HepG2 (cell line): ENCODE data around the gene ZNF79. TPM values are rescaled to one million over a fixed set of nuclear protein-coding genes. Genes with fewer than 3 reads are reported as not detected.

Source experiments
- ATM ChIP-seq: fragments of 450-650 bp; IDR thresholded peaks from 2 replicates; pipeline ENCODE4 v1.7.1; 2017; ENCODE audit warnings: mild to moderate bottlenecking, borderline replicate concordance
- ETV6 ChIP-seq: sonication (generic); formaldehyde crosslinking; conservative IDR thresholded peaks from 2 replicates; pipeline ENCODE4 v1.4.0; 2020; ENCODE audit warnings: missing genetic modification reagents
- FOXO4 ChIP-seq: sonication (generic); formaldehyde crosslinking; conservative IDR thresholded peaks from 2 replicates; pipeline ENCODE4 v1.8.1; 2023; ENCODE audit warnings: missing genetic modification reagents
- HOXA5 ChIP-seq: sonication (generic); formaldehyde crosslinking; IDR thresholded peaks from 2 replicates; pipeline ENCODE4 v1.4.0; 2020; ENCODE audit warnings: missing genetic modification reagents
- ISX ChIP-seq: sonication (generic); formaldehyde crosslinking; conservative IDR thresholded peaks from 2 replicates; pipeline ENCODE4 v1.5.0; 2020; ENCODE audit warnings: missing genetic modification reagents
- KLF16 ChIP-seq, 2 experiments: sonication (generic) in 1 of 2; formaldehyde crosslinking in 1 of 2; IDR thresholded peaks; 2 replicates each; pipeline versions ENCODE4 v1.6.1 to v1.8.0; 2016 to 2023; ENCODE audit warnings: missing genetic modification reagents in 2 of 2, missing compliant biosample characterization in 1 of 2
- MATR3 ChIP-seq: sonication (generic); formaldehyde crosslinking; IDR thresholded peaks from 2 replicates; pipeline ENCODE4 v1.4.0; 2020; ENCODE audit warnings: missing genetic modification reagents
- RFXANK ChIP-seq: IDR thresholded peaks from 2 replicates; pipeline ENCODE4 v1.6.1; 2016
- RORA ChIP-seq: sonication (generic); formaldehyde crosslinking; IDR thresholded peaks from 2 replicates; pipeline ENCODE4 v1.5.0; 2020; ENCODE audit warnings: mild to moderate bottlenecking, missing genetic modification reagents, moderate library complexity
- SAP130 ChIP-seq: IDR thresholded peaks from 2 replicates; pipeline ENCODE4 v1.6.1; 2016; ENCODE audit warnings: low read depth
- ZBTB25 ChIP-seq: IDR thresholded peaks from 2 replicates; pipeline ENCODE4 v1.6.1; 2018; ENCODE audit warnings: missing genetic modification reagents
- ZBTB38 ChIP-seq: sonication (generic); formaldehyde crosslinking; IDR thresholded peaks from 2 replicates; pipeline ENCODE4 v1.5.1; 2020; ENCODE audit warnings: mild to moderate bottlenecking, missing genetic modification reagents
- ZFP36L2 ChIP-seq: sonication (generic); formaldehyde crosslinking; IDR thresholded peaks from 2 replicates; pipeline ENCODE4 v1.4.0; 2020; ENCODE audit warnings: missing genetic modification reagents
- ZFYVE20 ChIP-seq: sonication (generic); formaldehyde crosslinking; IDR thresholded peaks from 2 replicates; pipeline ENCODE4 v1.8.0; 2023; ENCODE audit warnings: low read depth, mild to moderate bottlenecking, moderate library complexity, missing genetic modification reagents, borderline replicate concordance
- ZKSCAN1 ChIP-seq: fragments of 150-350 bp; IDR thresholded peaks from 2 replicates; pipeline ENCODE4 v1.6.1; 2014; ENCODE audit warnings: low read length
- ZNF124 ChIP-seq: sonication (generic); formaldehyde crosslinking; IDR thresholded peaks from 2 replicates; pipeline ENCODE4 v1.4.0; 2020; ENCODE audit warnings: missing genetic modification reagents
- ZNF547 ChIP-seq: sonication (generic); formaldehyde crosslinking; IDR thresholded peaks from 2 replicates; pipeline ENCODE4 v1.5.1; 2020; ENCODE audit warnings: mild to moderate bottlenecking, missing genetic modification reagents
- ZNF7 ChIP-seq: IDR thresholded peaks from 2 replicates; pipeline ENCODE4 v1.6.1; 2016; ENCODE audit warnings: missing biosample characterization, missing genetic modification reagents
- ZNF766 ChIP-seq: sonication (generic); formaldehyde crosslinking; IDR thresholded peaks from 2 replicates; pipeline ENCODE4 v1.5.0; 2020; ENCODE audit warnings: missing genetic modification reagents, borderline replicate concordance
- ZNF772 ChIP-seq: sonication (generic); formaldehyde crosslinking; IDR thresholded peaks from 2 replicates; pipeline ENCODE4 v1.5.0; 2020; ENCODE audit warnings: mild to moderate bottlenecking, missing genetic modification reagents
- ZZZ3 ChIP-seq: sonication (generic); formaldehyde crosslinking; IDR thresholded peaks from 2 replicates; pipeline ENCODE4 v1.4.0; 2020; ENCODE audit warnings: missing genetic modification reagents, mild to moderate bottlenecking, borderline replicate concordance
- polyA plus RNA-seq, 8 experiments: library from polyadenylated mRNA; depleted of rRNA in 3 of 8; stranded (reverse) in 7 of 8; unstranded in 1 of 8; fragments of >200 nt; fragmentation: Illumina TruSeq in 4 of 8; extraction: Trizol in 4 of 8; gene quantifications; 2 replicates each; pipeline versions ENCODE4 v1.2.1 to v1.2.3, GENCODE V29; 2011 to 2016; ENCODE audit warnings: low read depth in 4 of 8, missing spikeins in 1 of 8, mixed read lengths in 1 of 8; ENCODE audit not compliant: insufficient read depth in 1 of 8
- total RNA-seq, 5 experiments: library from RNA; depleted of rRNA; stranded (reverse); fragments of >200 nt; fragmentation: Illumina TruSeq; extraction: Trizol; gene quantifications; 2 replicates each; pipeline ENCODE4 v1.2.3, GENCODE V29; 2016; ENCODE audit warnings: low read depth in 1 of 5
- TF ChIP-seq, protein P1 (sequence below): sonication (generic); formaldehyde crosslinking; IDR thresholded peaks from 2 replicates; pipeline ENCODE4 v1.4.0; 2020; ENCODE audit warnings: missing genetic modification reagents, borderline replicate concordance
- TF ChIP-seq, protein P2 (sequence below): sonication (generic); formaldehyde crosslinking; conservative IDR thresholded peaks from 2 replicates; pipeline ENCODE4 v1.8.0; 2022; ENCODE audit warnings: mild to moderate bottlenecking, moderate library complexity, missing genetic modification reagents

The ZNF79 gene
- total and polyA plus RNA-seq, 2 of the 13 experiments (the other 11 are each of a cell fraction or from before 2014, with no cell fraction given), result 3.7 to 8.1 TPM

DNA sequence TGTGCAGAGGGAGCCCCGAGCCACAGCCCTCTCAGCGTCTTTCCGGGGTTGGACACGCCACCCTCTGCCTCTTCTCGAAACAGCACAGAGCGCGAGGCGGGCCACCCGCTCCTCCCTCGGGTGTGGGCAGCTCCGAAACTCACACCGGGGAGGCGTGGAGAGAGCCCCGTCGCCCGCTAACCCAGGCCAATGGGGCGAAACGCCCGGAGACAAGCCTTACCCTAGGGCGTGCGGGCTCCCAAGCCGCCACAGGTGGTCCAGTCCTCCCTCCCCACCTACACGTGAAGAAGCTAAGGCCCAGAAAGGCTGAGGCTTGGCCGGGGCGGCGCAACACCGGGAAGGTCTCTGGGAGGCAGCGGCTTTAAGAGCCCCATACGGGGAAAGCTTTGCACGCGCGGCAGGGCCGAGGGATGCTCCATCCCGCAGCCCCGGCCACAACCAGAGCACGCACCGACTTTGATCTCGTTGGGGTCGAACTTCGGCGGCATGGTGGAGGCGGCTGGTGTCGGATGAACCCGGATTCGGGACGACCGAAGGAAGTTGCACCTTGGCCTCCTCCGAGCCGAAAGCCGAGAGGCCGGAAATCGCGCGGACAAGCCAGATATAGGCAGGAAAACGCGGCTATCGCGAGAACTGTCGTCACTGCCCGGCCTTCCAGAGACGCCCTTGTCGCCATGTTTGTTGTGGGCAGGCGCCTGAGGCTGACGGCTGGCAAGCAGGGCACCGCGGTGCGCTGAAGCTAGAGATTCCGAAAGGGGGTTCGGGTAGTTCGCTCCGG, 26.8 kb downstream of the ZNF79 start, which contains the start of the genes LRSAM1 and RPL12 (continued):
- no peak for TF ChIP-seq ZNF7 (CRISPR knock-in tag)
- peak; percentile 85; the same call in 1 of the 2 replicates for TF ChIP-seq ISX (CRISPR knock-in tag)
- TF ChIP-seq ATM, result no peak
- peak; percentile 91 for TF ChIP-seq ZNF124 (CRISPR knock-in tag)
- TF ChIP-seq ZNF766 (CRISPR knock-in tag), result peak; percentile 54; the same call in 1 of the 2 replicates
- TF ChIP-seq ZBTB25 (CRISPR knock-in tag), result peak; percentile 68; the same call in 1 of the 2 replicates
- TF ChIP-seq ZKSCAN1, result no peak; the same call in 1 of the 2 replicates
- 0 out of 2 replicates have a peak, but pooled peaks have one; percentile 30 for TF ChIP-seq ETV6 (CRISPR knock-in tag)
- TF ChIP-seq FOXO4 (CRISPR knock-in tag), result no peak
- TF ChIP-seq MATR3 (CRISPR knock-in tag), result no peak
- peak; percentile 40; the same call in 1 of the 2 replicates for TF ChIP-seq RFXANK (CRISPR knock-in tag)
- TF ChIP-seq RORA (CRISPR knock-in tag), result no peak
- TF ChIP-seq, protein P1, sequence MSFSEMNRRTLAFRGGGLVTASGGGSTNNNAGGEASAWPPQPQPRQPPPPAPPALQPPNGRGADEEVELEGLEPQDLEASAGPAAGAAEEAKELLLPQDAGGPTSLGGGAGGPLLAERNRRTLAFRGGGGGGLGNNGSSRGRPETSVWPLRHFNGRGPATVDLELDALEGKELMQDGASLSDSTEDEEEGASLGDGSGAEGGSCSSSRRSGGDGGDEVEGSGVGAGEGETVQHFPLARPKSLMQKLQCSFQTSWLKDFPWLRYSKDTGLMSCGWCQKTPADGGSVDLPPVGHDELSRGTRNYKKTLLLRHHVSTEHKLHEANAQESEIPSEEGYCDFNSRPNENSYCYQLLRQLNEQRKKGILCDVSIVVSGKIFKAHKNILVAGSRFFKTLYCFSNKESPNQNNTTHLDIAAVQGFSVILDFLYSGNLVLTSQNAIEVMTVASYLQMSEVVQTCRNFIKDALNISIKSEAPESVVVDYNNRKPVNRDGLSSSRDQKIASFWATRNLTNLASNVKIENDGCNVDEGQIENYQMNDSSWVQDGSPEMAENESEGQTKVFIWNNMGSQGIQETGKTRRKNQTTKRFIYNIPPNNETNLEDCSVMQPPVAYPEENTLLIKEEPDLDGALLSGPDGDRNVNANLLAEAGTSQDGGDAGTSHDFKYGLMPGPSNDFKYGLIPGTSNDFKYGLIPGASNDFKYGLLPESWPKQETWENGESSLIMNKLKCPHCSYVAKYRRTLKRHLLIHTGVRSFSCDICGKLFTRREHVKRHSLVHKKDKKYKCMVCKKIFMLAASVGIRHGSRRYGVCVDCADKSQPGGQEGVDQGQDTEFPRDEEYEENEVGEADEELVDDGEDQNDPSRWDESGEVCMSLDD (CRISPR knock-in tag), result peak; percentile 82
- TF ChIP-seq, protein P2, sequence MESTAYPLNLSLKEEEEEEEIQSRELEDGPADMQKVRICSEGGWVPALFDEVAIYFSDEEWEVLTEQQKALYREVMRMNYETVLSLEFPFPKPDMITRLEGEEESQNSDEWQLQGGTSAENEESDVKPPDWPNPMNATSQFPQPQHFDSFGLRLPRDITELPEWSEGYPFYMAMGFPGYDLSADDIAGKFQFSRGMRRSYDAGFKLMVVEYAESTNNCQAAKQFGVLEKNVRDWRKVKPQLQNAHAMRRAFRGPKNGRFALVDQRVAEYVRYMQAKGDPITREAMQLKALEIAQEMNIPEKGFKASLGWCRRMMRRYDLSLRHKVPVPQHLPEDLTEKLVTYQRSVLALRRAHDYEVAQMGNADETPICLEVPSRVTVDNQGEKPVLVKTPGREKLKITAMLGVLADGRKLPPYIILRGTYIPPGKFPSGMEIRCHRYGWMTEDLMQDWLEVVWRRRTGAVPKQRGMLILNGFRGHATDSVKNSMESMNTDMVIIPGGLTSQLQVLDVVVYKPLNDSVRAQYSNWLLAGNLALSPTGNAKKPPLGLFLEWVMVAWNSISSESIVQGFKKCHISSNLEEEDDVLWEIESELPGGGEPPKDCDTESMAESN (CRISPR knock-in tag), result peak; percentile 57
- peak; percentile 93 for TF ChIP-seq SAP130 (CRISPR knock-in tag)
- TF ChIP-seq ZNF547 (CRISPR knock-in tag), result no peak; the same call in 1 of the 2 replicates
- TF ChIP-seq KLF16 (CRISPR knock-in tag; IDR thresholded peaks at IDR 0.05), result peak in 1 of 2 experiments; percentile 73; a peak in 2 of 4 replicates
- no peak for TF ChIP-seq ZFYVE20 (CRISPR knock-in tag)
- peak; percentile 99 for TF ChIP-seq ZBTB38 (CRISPR knock-in tag)
- peak; percentile 93 for TF ChIP-seq ZNF772
- TF ChIP-seq ZFP36L2 (CRISPR knock-in tag), result no peak
- TF ChIP-seq HOXA5 (CRISPR knock-in tag), result peak; percentile 87; the same call in 1 of the 2 replicates
- TF ChIP-seq ZZZ3 (CRISPR knock-in tag), result peak; percentile 99
